AG10803 (cell line): Measurements from ENCODE around the gene RSRC1.

ENCODE experiments used
- DNase-seq: peaks from one replicate; pipeline ENCODE4 v3.0.0; 2010; ENCODE audit warnings: low read depth
- H3K4me3 ChIP-seq: 2 replicates; pipeline ENCODE4 v1.5.1; 2011; ENCODE audit warnings: mild to moderate bottlenecking, low read length, control low read depth
- CTCF ChIP-seq: conservative IDR thresholded peaks from 2 replicates; pipeline ENCODE4 v1.5.1; 2011; ENCODE audit warnings: mild to moderate bottlenecking, low read length, control low read depth, inconsistent platforms

Gene RSRC1

DNA sequence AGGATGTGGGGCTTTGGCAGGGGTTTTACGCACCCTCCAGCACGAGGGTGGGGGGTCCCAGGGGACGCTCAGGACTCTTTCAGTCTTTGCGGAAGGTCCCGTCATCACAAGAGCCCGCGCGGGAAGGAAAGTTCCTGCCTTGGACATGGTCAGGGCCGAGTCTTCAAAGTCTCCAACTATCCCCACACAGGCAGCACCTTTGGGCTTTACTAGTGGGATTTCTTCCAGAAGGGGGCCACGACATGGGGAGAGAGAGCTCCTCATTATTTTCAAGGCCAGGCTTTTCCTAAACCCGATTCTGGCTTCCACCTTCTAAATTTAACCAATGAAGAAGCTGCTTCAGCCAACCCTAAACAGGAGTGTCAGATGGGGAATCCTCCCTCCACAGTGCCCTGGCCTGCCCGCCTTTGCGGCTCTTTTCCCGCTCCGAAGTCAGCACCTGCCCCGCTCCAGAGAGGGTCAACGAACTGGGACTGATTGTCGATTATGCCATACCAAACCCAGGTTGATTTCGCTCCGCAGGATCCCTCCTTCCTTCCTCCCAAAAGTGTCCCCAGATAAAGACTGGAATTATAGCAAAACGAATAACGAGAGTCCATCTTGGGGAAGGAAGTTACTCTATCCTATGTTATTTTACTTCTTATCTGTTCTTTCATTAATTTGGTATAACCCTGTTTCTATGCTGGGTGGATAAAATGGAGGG lies 14.6 kb upstream of the RSRC1 start:
- no peak overlapping the region for H3K4me3 ChIP-seq
- no peak for TF ChIP-seq CTCF

DNA sequence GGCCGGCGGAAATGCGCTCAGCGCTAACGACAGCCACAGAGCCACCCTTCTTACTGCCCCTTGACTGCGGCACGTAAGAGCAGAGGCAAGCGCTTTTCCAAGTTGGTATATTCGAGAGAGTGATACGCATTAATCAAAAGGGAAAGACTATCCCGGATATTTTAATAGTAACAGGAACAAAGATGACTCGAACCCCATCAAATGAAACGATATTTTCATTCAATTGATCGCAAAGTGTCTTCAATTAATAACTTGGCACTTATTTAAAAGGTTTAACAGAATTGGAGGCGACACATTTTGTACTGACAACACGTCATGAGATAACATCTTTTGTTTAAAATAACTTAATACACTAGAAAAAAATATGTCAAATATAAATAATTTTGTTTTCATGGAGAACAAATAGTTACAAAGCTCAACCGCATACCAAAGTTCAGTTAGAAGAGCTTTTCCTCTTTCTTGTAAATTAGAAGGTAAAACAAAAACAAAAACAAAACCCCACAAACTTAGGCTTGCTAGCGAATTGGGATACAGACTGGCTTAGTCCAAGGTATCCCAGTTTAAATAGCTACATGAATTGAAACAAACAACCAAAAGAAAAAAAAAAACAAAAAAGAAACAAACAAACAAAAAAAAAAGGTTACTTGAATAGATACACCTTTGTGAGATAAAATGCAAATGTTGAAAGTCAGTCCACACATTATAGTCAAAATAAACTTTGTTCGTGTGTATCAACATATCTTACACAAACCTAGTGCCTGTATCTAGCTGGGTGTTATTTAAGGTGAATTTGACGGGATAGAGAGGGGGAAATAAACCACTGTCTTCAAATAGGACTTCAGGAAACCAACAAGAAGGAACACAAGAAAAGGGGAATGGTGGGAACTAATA lies 13.8 kb upstream of the RSRC1 start:
- H3K4me3 ChIP-seq = no peak overlapping the region
- no peak for TF ChIP-seq CTCF
- DNase-seq = no peak

More for the DNA sequence above, 14.6 kb upstream of the RSRC1 start:
- DNase-seq = no peak

DNA sequence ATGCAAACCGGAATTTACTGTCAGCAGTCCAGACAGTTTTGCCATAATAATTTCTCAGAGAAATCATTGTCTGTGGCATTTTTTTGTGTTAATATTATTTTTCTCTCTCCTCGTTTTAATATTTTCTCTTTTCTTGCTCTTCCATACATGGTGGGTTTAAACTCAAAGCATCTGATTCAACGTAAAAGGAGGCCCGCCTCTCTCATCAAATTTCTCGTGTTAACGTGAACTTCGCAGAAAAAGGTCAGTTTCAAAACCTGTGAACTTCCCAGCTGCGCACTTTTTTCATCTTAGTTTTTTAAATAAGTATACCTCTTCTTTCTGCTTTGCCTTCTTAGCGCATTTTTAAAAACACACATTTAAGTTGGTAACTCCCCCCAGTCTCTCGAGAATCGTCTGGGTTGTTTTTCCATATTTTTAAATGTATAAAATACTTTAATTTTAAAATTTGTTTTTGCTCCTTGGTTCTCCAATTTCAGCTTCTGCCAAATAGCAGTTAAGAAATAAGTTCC lies 12.8 kb upstream of the RSRC1 start:
- no peak for TF ChIP-seq CTCF
- H3K4me3 ChIP-seq = no peak overlapping the region
- DNase-seq = no peak

DNA sequence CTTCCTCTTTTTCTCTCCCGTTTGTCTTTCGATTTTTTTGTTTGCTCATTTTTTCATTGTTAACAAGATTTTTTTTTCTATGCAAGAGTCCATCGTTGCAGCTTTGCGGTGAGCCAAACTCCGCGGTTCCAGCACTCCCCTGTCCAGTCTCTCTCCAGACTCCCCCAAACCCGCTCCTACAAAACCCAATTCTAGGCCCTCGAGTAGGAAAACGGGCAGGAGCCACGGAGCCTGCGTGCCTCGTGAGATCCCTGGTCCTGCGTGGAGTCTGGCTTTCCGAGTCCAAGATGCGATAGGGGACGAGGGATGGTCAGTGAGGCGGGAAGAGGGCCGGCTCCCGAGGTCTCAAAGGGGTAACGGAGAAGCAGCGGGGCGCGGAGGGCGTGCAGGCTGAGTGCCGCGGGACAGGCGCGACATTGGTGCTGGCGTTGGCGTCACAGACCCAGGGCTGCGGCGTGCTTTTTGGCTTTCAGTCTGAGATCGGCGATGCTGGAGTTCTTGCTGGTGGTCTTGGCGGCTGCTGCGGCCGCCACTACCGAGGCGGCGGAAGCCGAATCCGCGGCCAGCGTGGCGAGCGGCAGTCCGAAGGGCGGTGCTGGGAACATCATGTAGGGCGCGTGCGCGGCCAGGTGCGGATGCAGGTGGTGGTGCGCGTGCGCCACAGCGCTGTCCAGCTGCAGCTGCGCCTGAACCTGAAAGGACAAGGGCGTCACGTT lies 12.1 kb upstream of the RSRC1 start:
- no peak for TF ChIP-seq CTCF
- DNase-seq = no peak
- no peak overlapping the region for H3K4me3 ChIP-seq

- TF ChIP-seq CTCF = no peak
- no peak for DNase-seq
- H3K4me3 ChIP-seq = no peak overlapping the region
Measured at GRCh38 chr3:158098309-158098639, 11.6 kb upstream of the RSRC1 start.

DNA sequence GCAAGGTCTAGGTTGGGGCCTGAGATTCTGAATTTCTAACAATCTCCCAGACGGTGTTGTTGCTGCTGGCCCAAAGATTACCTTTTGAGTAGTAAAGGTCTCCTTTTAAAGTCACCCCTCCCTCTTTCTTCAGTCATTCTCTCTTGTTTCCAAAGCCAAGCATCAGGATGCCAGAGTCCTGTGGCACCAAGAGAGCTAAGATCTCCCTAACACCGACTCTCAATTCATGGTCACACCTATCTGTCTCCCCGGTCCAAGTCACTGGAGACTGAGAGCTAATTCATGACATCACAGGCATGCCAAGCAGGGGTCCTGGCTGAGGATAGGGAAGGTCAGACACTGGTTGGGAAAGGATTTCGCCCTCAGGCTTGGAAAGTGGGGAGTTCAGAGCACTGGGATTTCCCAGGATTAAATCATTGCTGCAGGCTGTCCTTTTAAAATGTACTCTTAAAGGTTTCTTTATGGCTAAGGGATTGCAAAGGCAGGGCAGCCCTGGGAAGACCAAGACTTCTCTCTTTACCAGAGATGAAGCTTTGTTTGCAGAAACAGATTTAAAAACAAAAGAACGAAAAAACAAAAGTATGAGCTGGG lies 11.0 kb upstream of the RSRC1 start:
- no peak overlapping the region for H3K4me3 ChIP-seq
- no peak for DNase-seq
- TF ChIP-seq CTCF = no peak
